ENCODE results near the gene WWOX.

The WWOX gene

DNA sequence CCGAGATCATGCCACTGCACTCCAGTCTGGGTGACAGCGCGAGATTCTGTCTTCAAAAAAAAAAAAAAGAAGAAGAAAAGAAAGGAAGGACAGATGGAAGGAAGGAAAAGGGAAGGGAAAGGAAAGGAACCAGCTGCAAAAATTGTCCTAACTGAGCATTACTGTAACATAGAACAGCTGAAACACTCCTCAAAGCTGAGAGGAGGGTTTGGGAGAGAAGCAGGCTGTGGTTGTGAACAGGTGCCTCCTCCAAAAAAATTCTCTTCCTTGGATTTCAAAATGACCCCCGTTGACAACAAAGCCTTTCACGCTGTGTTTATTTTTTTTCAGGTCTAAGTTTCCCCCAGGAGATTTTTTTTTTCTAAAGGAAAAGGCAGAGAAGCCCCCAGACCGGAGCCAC lies 541.4 kb downstream of the WWOX start:
- no peaks in the 10 kb centered on the region for H3K27me3 ChIP-seq (ENCODE audit: insufficient read depth, low read length, poor library complexity)
- H3K4me2 ChIP-seq (ENCODE audit: insufficient read depth, low read length), result no peak overlapping the region
- H4K20me1 ChIP-seq (ENCODE audit: insufficient read depth, low read length), result no peaks in the 10 kb centered on the region
- no peak overlapping the region for H2AFZ ChIP-seq (ENCODE audit: low read depth, low read length)
- no peaks in the 10 kb centered on the region for H3K4me1 ChIP-seq (ENCODE audit: insufficient read depth, low read length)
- DNase-seq, result no peak
- no peaks in the 10 kb centered on the region for H3K79me2 ChIP-seq (ENCODE audit: insufficient read depth, low read length)
- TF ChIP-seq EZH2 (IDR thresholded peaks at IDR 0.05; ENCODE audit: borderline replicate concordance, low read depth, low read length, severe bottlenecking), result no peak
- TF ChIP-seq, protein P1, sequence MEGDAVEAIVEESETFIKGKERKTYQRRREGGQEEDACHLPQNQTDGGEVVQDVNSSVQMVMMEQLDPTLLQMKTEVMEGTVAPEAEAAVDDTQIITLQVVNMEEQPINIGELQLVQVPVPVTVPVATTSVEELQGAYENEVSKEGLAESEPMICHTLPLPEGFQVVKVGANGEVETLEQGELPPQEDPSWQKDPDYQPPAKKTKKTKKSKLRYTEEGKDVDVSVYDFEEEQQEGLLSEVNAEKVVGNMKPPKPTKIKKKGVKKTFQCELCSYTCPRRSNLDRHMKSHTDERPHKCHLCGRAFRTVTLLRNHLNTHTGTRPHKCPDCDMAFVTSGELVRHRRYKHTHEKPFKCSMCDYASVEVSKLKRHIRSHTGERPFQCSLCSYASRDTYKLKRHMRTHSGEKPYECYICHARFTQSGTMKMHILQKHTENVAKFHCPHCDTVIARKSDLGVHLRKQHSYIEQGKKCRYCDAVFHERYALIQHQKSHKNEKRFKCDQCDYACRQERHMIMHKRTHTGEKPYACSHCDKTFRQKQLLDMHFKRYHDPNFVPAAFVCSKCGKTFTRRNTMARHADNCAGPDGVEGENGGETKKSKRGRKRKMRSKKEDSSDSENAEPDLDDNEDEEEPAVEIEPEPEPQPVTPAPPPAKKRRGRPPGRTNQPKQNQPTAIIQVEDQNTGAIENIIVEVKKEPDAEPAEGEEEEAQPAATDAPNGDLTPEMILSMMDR (IDR thresholded peaks at IDR 0.05; ENCODE audit: borderline replicate concordance, extremely low read depth, low read length, poor library complexity, severe bottlenecking), result no peak
- no peaks in the 10 kb centered on the region for H3K36me3 ChIP-seq (ENCODE audit: insufficient read depth, low read length)
- ATAC-seq (ENCODE audit: insufficient read depth, low read depth), result no peak
- no peaks in the 10 kb centered on the region for H3K9me3 ChIP-seq (ENCODE audit: insufficient read depth, low read length, severe bottlenecking)
- H3K27ac ChIP-seq (ENCODE audit: low read length), result no peak overlapping the region
- H3K4me3 ChIP-seq (ENCODE audit: low read depth in 1 of 2, low read length in 2 of 2), result no peak overlapping the region
- no peak overlapping the region for H3K9ac ChIP-seq (ENCODE audit: low read depth, low read length)

DNA sequence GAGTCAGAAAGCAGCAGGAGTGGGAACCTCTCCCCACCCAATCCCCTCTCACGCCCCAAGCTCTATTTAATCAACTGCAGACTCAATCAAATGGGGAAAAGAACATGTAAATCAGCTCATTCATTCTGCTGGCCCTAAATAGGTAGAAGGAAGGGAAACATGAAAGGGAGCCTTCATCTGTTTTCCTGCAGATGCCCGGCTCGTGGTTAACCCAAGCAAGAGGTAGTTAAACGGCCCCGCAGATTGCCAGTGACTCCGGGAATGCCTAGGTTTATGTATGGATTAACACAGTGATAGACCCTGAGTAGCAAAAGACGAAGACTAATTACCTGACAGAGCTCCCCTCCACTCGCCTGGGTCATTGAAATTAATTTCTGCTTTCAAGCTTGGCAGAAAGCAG lies 542.0 kb downstream of the WWOX start:
- Histone ChIP-seq H3K9ac (ENCODE audit: low read depth, low read length) (no peak overlapping the region), H3K4me2 (ENCODE audit: insufficient read depth, low read length) (no peak overlapping the region), H3K27ac (ENCODE audit: low read length) (no peak overlapping the region), H3K4me1 (ENCODE audit: insufficient read depth, low read length) (no peaks in the 10 kb centered on the region), H3K4me3 (ENCODE audit: low read depth in 1 of 2, low read length in 2 of 2) (no peak overlapping the region), H2AFZ (ENCODE audit: low read depth, low read length) (no peak overlapping the region), H3K79me2 (ENCODE audit: insufficient read depth, low read length) (no peaks in the 10 kb centered on the region), H3K36me3 (ENCODE audit: insufficient read depth, low read length) (no peaks in the 10 kb centered on the region), H4K20me1 (ENCODE audit: insufficient read depth, low read length) (no peaks in the 10 kb centered on the region), H3K27me3 (ENCODE audit: insufficient read depth, low read length, poor library complexity) (no peaks in the 10 kb centered on the region), H3K9me3 (ENCODE audit: insufficient read depth, low read length, severe bottlenecking) (no peaks in the 10 kb centered on the region)
- TF ChIP-seq, protein P1 (IDR thresholded peaks at IDR 0.05; ENCODE audit: borderline replicate concordance, extremely low read depth, low read length, poor library complexity, severe bottlenecking), result no peak
- TF ChIP-seq EZH2 (IDR thresholded peaks at IDR 0.05; ENCODE audit: borderline replicate concordance, low read depth, low read length, severe bottlenecking), result no peak
- DNase-seq (no peak), ATAC-seq (ENCODE audit: insufficient read depth, low read depth) (no peak)

DNA sequence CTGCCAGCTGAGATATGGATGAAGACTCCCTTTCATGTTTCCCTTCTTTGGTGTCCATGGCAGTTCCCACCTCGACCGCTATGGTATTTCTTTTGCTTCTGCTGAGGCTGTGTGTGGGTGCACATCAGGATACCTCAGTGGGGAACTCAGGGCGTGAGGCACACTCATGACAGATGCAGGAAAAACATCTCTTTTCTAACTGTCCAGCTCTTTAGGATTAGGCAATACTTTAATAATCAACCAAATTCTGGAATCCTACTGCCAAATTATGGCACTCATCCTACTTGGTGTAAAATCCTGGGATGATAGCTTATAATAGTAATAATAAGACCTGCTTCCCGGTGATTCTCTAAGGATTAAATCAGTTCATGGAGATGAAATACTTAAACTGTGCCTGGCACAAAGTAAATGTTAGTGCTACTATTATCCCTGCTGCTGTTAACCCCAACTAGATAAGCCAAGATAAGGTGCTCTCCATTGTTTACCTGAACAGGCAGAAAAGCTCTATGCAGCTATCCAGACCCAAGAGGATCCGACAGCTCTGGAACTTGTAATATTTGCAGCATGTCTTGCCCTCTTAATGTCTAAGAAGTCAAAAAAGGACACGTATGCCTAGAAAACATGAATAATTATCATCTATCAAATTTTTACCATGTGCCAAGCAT lies 543.3 kb downstream of the WWOX start:
- H3K27me3 ChIP-seq (ENCODE audit: insufficient read depth, low read length, poor library complexity), result no peaks in the 10 kb centered on the region
- H3K79me2 ChIP-seq (ENCODE audit: insufficient read depth, low read length), result no peaks in the 10 kb centered on the region
- H3K36me3 ChIP-seq (ENCODE audit: insufficient read depth, low read length), result no peaks in the 10 kb centered on the region
- no peak overlapping the region for H2AFZ ChIP-seq (ENCODE audit: low read depth, low read length)
- no peak overlapping the region for H3K4me3 ChIP-seq (ENCODE audit: low read depth in 1 of 2, low read length in 2 of 2)
- TF ChIP-seq EZH2 (IDR thresholded peaks at IDR 0.05; ENCODE audit: borderline replicate concordance, low read depth, low read length, severe bottlenecking), result no peak
- TF ChIP-seq, protein P1 (IDR thresholded peaks at IDR 0.05; ENCODE audit: borderline replicate concordance, extremely low read depth, low read length, poor library complexity, severe bottlenecking), result no peak
- ATAC-seq (ENCODE audit: insufficient read depth, low read depth) (no peak), DNase-seq (no peak)
- no peak overlapping the region for H3K27ac ChIP-seq (ENCODE audit: low read length)
- no peak overlapping the region for H3K9ac ChIP-seq (ENCODE audit: low read depth, low read length)
- H3K9me3 ChIP-seq (ENCODE audit: insufficient read depth, low read length, severe bottlenecking), result no peaks in the 10 kb centered on the region
- no peaks in the 10 kb centered on the region for H4K20me1 ChIP-seq (ENCODE audit: insufficient read depth, low read length)
- no peak overlapping the region for H3K4me2 ChIP-seq (ENCODE audit: insufficient read depth, low read length)
- no peaks in the 10 kb centered on the region for H3K4me1 ChIP-seq (ENCODE audit: insufficient read depth, low read length)
